Left renal cortex interstitium (tissue), 4 donors: ENCODE data around the gene IL6R. TPM values are rescaled to one million over a fixed set of nuclear protein-coding genes. Genes with fewer than 3 reads are reported as not detected.
"Not testable (repeated sequence)": the region's sequence is repeated elsewhere in the genome, so short reads cannot be mapped to it uniquely, and the experiment has no call there.

Experiments
- DNase-seq, 4 donors: peaks; one replicate each; pipeline ENCODE4 v3.0.0-alpha.2; 2013; ENCODE audit warnings: low read depth in 4 of 4, low spot score in 2 of 4, missing footprints in 1 of 4
- polyA plus RNA-seq, 4 donors: library from polyadenylated mRNA; unstranded; fragments of 120-200 nt; gene quantifications; one replicate each; pipeline ENCODE4 v1.2.1, GENCODE V29; 2013; ENCODE audit not compliant: insufficient read length in 4 of 4

The IL6R gene
- polyA plus RNA-seq, 4 donors, result 5.4 to 7.7 (median 6.0) TPM

DNA sequence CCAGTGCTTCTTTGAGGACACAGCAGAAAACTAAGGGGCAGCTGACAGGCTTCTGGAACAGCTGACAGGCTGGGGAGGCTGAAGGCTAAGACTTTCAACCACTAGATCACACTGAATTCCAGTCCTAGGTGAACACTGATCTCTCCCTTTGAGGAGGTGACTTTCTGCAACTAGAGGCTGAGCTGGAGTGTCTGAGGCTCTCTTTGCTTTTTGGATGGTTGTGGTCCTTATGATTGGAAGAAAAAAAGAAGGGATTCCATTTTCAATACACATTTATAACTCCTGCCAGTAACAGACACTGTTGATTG lies 1.4 kb downstream of the IL6R start:
- no peak for DNase-seq

DNA sequence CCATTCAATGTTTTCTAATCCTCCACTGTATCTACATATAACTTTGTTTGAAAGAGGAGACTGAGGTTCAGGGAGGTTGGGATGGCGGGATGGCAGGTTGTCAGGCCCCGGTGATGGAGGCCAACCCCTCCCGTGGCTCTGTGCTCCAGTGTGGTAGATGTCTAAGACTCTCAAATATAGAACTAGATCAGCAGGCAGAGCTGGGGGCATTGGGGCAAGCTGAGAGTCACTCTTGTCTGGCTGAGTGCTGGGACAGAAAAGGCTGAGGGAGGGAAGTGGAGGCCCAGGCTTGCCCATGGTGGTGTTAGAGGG lies 1.7 kb downstream of the IL6R start:
- DNase-seq, result no peak

DNA sequence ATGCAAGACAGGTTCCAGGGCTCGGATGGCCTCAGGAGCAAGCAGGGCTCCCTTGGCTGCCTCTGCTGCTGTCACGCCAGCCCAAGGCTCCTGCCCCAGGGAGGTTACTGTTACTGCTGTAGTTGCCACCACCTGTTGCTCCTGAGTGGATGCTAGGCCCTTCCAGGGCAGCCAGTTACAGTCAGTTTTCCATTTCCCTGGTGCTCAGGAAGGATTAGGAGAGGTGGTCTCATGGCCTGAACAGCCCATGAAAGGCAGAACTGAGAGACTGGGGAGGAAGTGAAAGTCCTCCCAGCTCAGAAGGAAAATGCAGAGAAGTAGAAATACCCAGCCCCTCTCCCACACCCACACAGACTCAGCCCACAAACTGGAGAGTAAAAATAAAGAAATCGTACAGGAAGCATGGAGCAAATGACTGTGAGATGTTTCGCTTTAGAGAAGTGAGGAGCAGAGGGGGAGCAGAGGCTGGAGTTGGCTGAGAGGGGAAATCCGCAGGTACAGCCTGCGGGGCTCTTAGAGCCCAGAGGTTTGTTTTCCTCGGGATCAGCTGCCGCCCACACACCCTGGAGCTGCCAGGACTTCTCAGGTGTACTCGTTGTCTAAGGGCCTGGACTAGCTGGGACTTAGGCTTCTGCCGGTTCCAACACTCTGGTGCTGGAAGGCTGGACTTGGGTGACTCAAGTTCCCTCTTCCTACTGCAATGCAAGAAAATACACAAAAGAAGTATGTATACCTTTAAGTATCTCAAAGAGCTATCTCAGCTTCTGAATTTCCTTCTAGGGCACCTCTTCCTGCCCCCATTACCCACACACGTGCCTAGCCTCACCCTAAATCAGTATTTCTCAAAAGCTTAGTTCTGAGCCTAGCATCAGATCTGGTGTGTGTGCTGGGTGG lies 2.3 kb downstream of the IL6R start:
- DNase-seq, result no peak

DNA sequence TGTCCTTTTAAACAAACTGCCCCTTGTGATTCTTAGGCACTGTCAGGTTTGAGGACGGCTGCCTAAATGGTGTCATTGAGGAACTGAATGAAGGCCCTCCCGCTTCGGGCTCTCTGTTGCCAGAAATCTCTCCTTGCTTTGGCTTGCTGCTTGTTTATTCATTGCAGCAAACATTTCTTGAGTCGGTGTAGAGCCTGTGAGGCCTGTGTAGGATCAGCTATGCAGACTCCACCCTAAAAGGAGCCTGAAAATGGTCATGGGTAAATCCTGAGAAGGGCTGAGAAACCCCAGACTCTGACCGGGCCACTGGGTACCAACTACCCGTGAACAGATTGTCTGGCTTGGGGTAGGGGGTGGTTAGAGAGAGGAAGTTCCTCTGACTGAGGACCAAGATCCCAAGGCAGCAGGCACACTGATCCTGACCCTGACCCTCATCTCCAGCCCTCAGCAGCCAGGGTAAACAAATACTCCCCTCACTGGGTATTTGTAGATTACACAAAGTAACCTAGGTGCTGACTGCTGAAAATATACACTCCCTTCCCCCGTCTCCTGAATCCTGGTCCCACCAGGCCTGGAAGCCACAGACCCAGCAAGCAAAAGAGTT lies 3.1 kb downstream of the IL6R start:
- no peak for DNase-seq

DNA sequence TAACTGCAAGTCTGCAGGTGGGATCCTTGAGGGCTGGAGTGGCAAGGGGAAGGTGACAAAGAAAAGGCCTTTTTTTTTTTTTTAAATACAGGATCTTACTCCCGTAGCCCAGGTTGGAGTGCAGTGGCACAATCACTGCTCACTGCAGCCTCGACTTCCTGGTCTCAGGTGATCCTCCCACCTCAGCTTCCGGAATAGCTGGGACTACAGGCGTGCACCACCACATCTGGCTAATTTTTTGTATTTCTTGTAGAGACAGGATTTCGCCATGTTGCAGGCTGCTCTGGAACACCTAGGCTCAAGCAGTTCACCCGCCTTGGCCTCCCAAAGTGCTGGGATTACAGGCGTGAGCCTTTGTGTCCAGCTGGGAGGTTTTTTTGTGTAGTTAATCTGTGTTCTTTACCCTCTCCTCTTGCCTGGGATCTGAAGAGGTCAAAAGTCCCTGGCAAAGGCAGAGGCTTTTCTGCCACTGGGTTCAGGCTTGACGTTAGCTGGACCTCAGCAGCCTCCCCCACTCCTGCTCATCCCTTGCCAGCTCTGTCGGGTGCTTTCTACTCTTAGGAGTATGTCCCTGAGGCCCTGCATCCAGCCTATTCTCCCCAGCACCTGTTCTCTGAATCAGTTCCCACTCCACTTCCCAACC lies 5.2 kb downstream of the IL6R start:
- DNase-seq, result no peak

DNA sequence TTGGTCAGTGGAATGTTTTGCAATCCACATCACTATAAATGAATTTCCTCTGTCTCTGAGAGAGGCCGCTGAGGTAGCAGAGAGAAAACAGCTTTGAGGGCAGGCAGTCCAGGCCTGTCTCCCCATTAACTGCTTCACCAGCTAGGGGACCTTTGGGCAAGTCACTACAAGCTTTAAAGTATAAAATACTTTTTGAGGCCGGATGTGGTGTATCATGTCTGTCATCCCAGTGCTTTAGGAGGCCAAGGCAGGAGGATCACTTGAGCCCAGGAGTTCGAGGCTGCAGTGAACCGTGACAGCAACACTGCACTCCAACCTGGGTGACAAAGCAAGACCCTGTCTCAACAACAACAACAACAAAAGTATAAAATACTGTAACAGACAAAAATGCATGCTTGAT lies 6.4 kb downstream of the IL6R start:
- no peak for DNase-seq

DNA sequence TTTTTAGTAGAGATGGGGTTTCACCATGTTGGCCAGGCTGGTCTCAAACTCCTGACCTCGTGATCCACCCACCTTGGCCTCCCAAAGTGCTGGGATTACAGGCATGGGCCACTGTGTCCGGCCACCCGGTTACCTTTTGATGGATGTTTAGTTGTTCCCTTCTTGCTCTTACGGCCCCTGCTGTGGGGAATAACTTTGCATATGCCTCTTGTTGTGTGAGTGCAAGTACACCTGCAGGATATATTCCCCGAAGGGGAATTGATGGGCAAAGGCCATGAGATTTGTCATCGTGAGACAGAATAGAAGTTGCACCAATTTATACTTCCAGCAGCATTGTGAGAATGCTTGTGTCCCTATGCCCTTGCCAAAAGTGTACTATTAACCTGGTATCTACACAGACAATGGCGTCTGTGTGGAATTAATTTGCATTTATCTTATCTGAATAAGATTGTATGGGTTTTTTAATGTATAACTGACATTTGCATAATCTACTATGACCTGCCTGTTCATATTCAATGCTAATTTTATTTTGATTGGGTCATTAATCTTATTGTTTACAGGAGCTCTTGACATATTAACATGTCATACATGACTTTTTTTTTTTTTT lies 8.1 kb downstream of the IL6R start:
- DNase-seq, result no peak

DNA sequence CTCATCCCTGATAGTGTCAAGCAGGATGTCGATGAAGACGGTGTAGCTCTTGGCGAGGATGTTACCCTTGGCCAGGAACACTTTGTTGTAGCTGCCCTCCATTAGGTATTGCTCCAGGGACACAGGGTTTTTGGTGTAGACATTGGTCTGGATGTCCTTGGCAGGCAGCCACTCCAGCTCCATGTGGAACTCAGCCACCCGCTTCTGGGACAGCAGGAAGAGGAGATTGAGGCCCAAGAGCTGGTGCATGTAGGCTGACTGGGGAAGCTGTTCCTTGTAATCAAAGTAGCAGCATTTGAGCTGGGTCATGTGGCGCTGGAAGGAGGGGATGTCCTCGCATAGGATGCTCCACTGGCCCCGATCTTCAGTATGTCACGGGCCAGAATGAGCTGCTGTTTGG lies 9.5 kb downstream of the IL6R start:
- DNase-seq, result no peak

DNA sequence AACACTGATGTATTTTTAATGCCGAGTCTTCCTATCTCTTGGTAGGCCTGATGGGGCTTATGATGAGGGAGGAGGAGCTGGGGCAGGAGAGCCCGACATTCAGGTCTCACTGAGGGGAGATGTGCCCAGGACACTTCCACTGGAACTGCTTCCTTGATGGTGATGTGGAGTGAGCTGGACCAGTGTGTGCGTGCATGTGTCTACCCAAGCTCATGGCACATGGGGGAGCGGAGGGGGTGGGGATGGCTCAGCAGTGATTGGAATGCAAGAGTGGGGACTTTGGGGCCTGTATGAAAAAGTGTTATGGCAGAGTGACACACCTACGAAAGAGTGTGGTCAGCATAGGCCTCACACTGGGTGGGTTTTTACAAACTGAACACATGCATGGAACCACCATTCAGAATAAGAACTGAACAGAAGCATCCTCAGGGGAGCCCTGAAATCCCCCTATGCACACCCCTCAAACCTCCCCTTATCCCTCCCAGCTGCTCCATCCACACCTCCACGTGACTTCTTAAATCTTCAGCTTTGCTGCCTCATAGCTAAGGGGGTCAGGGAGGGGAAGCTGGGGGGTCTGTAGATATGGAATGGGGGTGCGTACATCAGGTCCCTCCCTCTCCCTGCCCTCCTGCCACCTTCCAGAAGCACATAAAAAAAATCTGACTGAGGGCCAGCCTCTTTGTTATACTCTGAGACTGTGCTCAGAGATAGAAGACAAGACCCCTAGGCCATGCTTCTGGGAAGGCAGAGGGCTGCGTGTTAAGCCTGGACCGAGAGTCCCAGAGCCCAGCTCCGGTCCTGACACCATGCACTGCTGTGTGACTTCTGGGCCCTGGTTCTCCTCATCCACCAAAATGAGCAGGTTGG lies 11.6 kb downstream of the IL6R start:
- no peak for DNase-seq

DNA sequence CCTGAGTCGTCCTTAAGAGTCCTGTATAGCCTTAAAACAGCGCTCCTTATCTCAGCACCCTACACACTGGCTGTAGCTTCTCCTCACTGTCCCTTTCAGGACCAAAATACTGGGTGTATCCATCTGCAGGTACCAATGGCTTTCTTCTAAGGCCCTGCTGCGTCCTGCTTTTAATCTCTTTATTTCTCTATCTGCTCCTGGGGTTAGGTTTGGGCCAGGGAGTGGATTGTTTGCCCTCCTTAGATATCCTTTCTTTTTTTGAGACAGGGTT lies 12.1 kb downstream of the IL6R start:
- DNase-seq, result no peak

DNA sequence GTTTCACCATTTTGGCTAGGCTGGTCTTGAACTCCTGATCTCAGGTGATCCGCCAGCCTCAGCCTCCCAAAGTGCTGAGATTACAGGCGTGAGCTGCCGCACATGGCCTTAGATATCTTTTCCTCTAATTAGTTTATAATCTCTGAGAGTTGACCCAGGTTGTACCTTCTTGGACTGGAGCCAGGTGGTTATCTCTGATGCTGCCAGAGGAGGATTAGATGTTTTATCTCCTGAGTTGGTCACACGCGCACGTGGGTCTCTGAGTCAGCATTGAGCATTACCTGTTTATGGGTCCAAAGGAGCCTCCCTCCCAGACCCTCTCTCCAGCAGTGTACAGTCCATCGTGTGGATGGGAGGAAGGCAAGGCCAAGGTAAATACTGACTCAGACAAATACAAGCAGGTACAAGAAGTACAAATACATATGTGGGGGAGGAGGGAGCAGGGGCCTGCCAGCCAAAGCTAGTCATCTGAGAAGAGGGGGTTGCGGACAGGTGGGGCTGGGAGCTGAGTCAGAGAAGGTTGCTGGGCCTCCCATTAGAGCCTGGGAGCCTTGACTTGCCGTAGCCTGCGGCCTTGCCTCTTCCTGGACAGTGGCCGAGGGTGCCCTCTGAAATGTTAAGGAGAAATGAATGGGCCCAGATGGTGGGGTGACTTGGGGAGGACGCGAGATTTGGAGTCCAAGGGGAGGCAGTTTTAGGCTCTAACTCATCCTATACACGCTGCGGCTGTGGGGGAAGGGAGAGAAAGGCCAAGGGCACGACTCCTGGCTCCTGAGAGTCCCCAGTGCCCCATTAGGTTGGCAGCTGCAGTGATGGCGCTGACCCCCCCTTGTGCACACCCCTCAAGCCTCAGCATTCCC lies 13.1 kb downstream of the IL6R start:
- DNase-seq, result no peak

DNA sequence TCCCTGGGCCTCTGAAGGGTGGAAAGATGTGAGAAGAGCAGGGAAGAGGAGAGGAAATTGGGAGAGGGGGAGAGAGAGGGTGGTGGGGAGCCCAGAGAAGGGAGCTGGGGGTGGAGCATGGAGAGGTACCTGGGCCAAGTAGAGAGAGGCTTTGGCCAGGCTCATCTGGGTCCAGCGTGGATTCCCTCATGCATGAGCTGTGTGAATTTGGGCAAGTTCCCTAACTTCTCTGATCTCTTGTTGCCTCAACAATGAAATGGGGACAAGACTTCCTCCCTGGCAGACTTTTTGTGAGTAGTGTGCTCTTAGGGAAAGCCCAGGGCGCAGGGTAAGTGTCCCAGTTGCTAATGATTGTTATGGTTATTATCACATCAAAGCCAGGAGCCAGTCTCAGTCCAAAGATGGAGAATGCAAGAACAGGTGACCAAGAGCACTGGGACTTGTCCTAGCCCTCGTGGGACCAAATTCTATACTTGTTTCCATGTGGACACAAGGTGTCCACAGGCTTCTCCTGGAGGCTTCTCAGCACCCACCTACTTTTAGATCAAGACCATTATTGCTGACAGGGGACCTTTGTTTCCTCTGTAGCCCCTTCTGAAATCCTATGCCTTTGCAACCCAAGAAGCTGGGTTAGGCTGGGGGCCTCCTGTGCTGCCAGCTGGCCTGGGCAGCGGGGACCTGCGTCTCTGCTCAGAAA lies 13.9 kb downstream of the IL6R start:
- DNase-seq, result no peak

DNA sequence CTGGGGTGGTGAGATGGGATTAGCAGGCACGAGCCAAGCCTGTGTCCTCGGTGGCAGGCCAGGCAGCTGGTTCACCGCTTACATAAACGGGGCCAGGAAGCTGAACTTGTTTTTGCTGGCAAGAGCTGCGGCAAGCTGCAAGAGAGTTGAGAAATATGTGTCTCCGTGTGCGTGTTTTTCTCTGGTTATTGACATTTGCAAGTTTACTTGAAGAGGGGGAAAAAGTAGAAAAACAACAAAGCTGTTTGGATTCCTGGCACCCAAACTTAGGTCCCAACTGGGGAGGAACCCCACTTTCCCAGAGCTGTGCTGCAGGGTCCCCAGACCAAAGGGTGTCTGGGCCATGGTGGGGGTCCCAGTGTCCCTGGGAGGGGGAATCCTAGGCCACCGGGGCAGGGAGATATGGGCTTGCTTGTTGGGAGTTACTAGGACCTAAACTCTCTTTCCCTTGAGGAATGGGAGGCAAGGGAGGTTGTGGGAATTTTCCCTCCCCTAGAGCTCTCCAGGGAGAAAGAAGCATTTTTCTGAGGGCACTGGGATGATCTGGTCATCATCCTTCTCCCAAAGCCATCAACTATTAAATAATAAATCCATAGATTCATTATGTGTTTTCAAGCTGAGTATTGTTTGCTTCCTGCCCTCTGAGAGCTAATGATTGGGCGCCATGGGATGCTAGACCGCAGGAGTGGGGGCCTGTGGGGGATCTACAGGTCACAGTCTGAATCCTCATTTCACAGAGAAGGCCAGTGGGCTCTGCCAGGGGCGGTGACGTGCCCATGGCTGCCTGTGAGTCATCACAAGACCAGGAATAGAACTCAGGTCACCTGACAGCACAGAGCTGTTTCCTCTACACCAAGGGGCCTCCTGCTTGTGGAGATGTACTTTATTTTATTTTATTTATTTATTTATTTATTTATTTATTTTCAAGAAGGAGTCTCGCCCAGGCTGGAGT lies 14.8 kb downstream of the IL6R start:
- DNase-seq, result no peak

DNA sequence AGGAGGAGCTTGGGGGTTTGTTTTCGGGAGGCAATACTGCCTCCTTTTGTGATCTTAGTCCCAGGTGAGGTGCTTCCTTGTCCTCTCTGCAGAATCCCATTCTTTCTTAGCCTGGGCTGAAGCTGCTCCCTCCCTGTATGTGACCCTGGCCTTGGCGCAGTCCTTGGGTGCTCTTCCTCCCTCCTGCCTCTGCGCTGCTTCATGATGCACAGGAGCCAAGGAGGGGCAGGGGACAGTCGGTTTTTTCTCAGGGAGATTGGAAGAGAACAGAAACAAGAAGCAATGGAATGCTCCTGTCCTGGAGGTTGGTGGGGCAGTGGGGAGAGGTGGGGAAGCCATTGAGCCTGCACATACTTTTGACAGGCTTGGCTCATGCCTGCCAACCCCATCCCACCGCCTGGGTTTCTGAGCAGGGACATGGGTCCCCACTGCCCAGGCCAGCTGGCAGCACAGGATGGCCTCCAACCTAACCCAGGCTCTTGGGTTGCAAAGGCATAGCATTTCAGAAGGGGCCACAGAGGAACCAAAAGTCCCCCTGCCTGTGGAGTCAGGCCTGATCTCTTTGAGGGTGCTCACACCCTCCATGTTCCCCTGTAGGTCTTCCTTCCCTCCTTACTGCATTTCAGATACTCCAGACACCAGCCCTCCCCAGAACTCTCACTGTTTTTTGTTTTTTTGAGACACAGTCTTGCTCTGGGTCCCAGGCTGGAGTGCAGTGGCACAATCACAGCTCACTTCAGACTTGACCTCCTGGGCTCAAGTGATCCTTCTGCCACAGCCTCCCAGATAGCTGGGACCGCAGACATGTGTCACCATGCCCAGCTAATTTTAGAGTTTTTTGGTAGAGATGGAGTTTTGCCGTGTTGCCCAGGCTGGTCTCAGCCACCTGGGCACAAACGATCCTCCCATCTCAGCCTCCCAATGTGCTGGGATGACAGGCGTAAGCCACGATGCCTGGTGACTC lies 16.1 kb downstream of the IL6R start:
- DNase-seq, result no peak

DNA sequence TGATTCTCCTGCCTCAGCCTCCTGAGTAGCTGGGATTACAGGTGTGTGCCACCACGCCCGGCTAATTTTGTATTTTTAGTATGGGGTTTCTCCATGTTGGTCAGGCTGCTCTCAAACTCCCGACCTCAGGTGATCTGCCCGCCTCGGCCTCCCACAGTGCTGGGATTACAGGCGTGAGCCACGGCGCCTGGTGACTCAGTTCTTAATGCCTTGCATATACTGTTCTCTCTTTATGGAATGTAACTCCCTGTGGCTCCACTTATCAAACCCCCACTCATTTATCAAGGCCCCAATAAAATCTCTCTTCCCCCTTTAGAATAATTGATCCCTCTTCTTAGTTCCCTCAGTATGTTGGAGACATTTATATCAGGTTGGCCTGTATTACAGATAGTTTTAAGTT lies 16.9 kb downstream of the IL6R start:
- not testable (repeated sequence) for DNase-seq

DNA sequence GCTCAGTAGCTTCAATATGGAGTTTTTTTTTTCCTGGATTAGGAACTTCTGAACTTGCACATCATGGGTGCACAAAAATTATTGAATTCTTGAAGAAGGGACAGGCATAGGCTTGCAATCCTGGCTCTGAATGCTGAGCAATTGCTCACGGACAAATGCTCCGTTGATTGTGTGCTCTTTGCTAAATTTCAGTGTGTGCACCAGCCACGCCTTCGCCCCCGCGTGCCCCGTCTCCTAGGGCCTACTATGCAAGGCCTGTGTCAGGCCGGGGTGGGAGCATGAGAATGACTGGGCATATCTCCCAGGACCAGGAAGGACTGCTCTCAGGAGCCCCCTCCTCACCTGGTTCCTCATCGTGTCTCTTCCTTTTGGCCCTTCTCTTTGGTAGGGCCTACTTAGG lies 17.4 kb downstream of the IL6R start:
- DNase-seq, result no peak

DNA sequence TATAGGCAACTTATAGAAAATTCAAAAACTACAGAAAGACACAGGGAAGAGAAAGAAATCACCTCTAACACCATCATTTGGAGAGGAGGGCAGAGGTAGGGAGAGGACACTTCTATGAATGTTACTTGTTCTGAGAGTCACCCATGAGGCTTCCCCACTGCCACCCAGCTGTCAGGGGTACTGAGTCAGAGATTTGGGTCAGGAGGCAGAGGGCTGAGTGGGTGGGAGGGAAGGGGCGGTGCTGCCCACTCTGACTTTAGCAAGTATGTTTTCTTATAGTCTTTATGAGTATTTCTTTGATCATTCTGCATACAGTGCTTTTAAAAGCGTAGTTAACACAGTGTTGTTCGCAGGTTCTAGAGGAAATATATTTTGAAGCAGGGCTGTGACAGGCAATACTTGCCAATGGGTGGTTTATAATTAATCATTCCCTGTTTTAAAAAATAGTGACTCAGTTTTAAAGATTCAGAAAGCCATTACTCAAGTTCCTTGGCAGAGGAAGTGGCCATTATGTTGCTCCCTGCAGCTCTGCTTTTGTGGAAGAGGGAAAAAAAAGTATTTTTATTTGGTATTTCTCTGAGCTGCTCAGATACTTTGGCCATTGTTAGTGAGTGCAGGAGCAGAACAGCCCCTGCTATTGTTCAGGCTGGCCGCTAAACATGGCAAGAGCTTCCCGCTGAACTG lies 18.3 kb downstream of the IL6R start:
- no peak for DNase-seq
